GM23338 (cell line): ENCODE results near the gene FBXO17. TPM values are rescaled to one million over a fixed set of nuclear protein-coding genes. Genes with fewer than 3 reads are reported as not detected.

ENCODE experiments used
- ATAC-seq: fragments of 200-7000 bp; cut with Tn5 transposase; 3 replicates; pipeline ENCODE4 v1.9.1; 2020
- DNase-seq: peaks from one replicate; pipeline ENCODE4 v3.0.0-alpha.2; 2015; ENCODE audit warnings: low spot score
- H2AFZ ChIP-seq: fragments of 200-600 bp; sonication (generic); 2 replicates; pipeline ENCODE4 v1.8.0; 2016; ENCODE audit warnings: antibody characterized with exemption, mild to moderate bottlenecking, moderate library complexity
- H3F3A ChIP-seq: fragments of 200-600 bp; sonication (generic); replicated peaks from 2 replicates; pipeline ENCODE4 v1.8.0; 2017; ENCODE audit warnings: antibody characterized with exemption, mixed run types, low read depth
- H3K27ac ChIP-seq: fragments of 200-600 bp; sonication (generic); 2 replicates; pipeline ENCODE4 v1.6.1; 2016; ENCODE audit warnings: low read depth
- H3K27me3 ChIP-seq: fragments of 200-600 bp; sonication (generic); 2 replicates; pipeline ENCODE4 v1.8.0; 2016; ENCODE audit warnings: mild to moderate bottlenecking, mixed run types, moderate library complexity; ENCODE audit not compliant: insufficient read depth
- H3K36me3 ChIP-seq: fragments of 200-600 bp; sonication (generic); 2 replicates; pipeline ENCODE4 v1.8.0; 2016; ENCODE audit warnings: mild to moderate bottlenecking; ENCODE audit not compliant: insufficient read depth
- H3K4me1 ChIP-seq: fragments of 200-600 bp; sonication (generic); 2 replicates; pipeline ENCODE4 v1.8.0; 2016; ENCODE audit warnings: mild to moderate bottlenecking, moderate library complexity; ENCODE audit not compliant: insufficient read depth
- H3K4me2 ChIP-seq: fragments of 200-600 bp; sonication (generic); 2 replicates; pipeline ENCODE4 v1.7.1; 2017; ENCODE audit warnings: mixed run types
- H3K4me3 ChIP-seq: fragments of 200-600 bp; sonication (generic); 2 replicates; pipeline ENCODE4 v1.6.1; 2016; ENCODE audit warnings: mixed run types
- H3K79me2 ChIP-seq: fragments of 200-600 bp; sonication (generic); replicated peaks from 2 replicates; pipeline ENCODE4 v1.8.0; 2017; ENCODE audit warnings: mild to moderate bottlenecking; ENCODE audit not compliant: insufficient read depth
- H3K9me2 ChIP-seq: fragments of 200-600 bp; sonication (generic); 2 replicates; pipeline ENCODE4 v1.8.0; 2017; ENCODE audit not compliant: insufficient read depth
- H4K20me1 ChIP-seq: fragments of 200-600 bp; sonication (generic); replicated peaks from 2 replicates; pipeline ENCODE4 v1.8.0; 2017; ENCODE audit warnings: mild to moderate bottlenecking; ENCODE audit not compliant: insufficient read depth
- H3K27ac Mint-ChIP-seq: 2 replicates; pipeline ENCODE4 v1.8.0; 2020; ENCODE audit warnings: inconsistent platforms, mild to moderate bottlenecking, moderate library complexity, mixed read lengths
- H3K27me3 Mint-ChIP-seq: 3 replicates; pipeline ENCODE4 v1.8.0; 2022; ENCODE audit warnings: low read depth, mild to moderate bottlenecking, moderate library complexity, mixed read lengths, inconsistent platforms; ENCODE audit not compliant: insufficient read depth, poor library complexity
- H3K36me3 Mint-ChIP-seq: 3 replicates; pipeline ENCODE4 v1.8.0; 2021; ENCODE audit warnings: low read depth, mild to moderate bottlenecking, inconsistent platforms, moderate library complexity, mixed read lengths
- H3K4me1 Mint-ChIP-seq: 3 replicates; pipeline ENCODE4 v1.8.0; 2020; ENCODE audit warnings: mild to moderate bottlenecking, inconsistent platforms, mixed read lengths
- H3K4me3 Mint-ChIP-seq: 3 replicates; pipeline ENCODE4 v1.8.0; 2021; ENCODE audit warnings: moderate library complexity, mild to moderate bottlenecking, inconsistent platforms, mixed read lengths
- H3K9me3 Mint-ChIP-seq: 3 replicates; pipeline ENCODE4 v1.8.0; 2020; ENCODE audit warnings: moderate library complexity, mild to moderate bottlenecking, inconsistent platforms, mixed read lengths
- ETS1 ChIP-seq: IDR thresholded peaks from 2 replicates; pipeline ENCODE4 v1.6.1; 2016; ENCODE audit warnings: antibody characterized with exemption
- EZH2 ChIP-seq: fragments of 200-600 bp; sonication (generic); IDR thresholded peaks from one replicate; pipeline ENCODE4 v1.8.0; 2017; ENCODE audit warnings: antibody characterized with exemption, mild to moderate bottlenecking, low read depth; ENCODE audit not compliant: unreplicated experiment
- EZH2phosphoT487 ChIP-seq: fragments of 200-600 bp; sonication (generic); IDR thresholded peaks from one replicate; pipeline ENCODE4 v1.8.1; 2018; ENCODE audit warnings: antibody characterized with exemption; ENCODE audit not compliant: unreplicated experiment
- JUNB ChIP-seq: IDR thresholded peaks from one replicate; pipeline ENCODE4 v1.6.1; 2016; ENCODE audit warnings: antibody characterized with exemption; ENCODE audit not compliant: unreplicated experiment
- REST ChIP-seq: IDR thresholded peaks from one replicate; pipeline ENCODE4 v1.6.1; 2018; ENCODE audit warnings: antibody characterized with exemption; ENCODE audit not compliant: unreplicated experiment
- STAT1 ChIP-seq: IDR thresholded peaks from one replicate; pipeline ENCODE4 v1.6.1; 2016; ENCODE audit warnings: antibody characterized with exemption; ENCODE audit not compliant: unreplicated experiment
- ZNF114 ChIP-seq: fragments of 250-450 bp; sonication (Bioruptor Pico); IDR thresholded peaks from 2 replicates; pipeline ENCODE4 v1.5.0; 2020; ENCODE audit warnings: mild to moderate bottlenecking, moderate library complexity
- ZNF331 ChIP-seq: fragments of 250-450 bp; sonication (Bioruptor Pico); IDR thresholded peaks from 2 replicates; pipeline ENCODE4 v1.5.0; 2020; ENCODE audit warnings: low read depth, mild to moderate bottlenecking, moderate library complexity
- polyA plus RNA-seq: library from polyadenylated mRNA; unstranded; fragments of >200 nt; fragmentation: Nextera tagmentation; extraction: Ambion mirVana; gene quantifications from 2 replicates; pipeline ENCODE4 v1.2.1, GENCODE V29; 2016
- total RNA-seq: library from RNA; depleted of rRNA; stranded (reverse); fragments of >200 nt; shearing (Covaris generic); gene quantifications from 2 replicates; pipeline ENCODE4 v1.2.3, GENCODE V29; 2014

The FBXO17 gene
- total and polyA plus RNA-seq, 2 experiments from 2014 or later: 17.2 to 29.0 TPM

GRCh38 chr19:38977445-38978325 is 2.1 kb upstream of the FBXO17 start:
- no peak overlapping the region for H3K27ac Mint-ChIP-seq
- H3K27ac ChIP-seq: no peak overlapping the region
- no peak for ATAC-seq

More at GRCh38 chr19:38977445-38978325, 2.1 kb upstream of the FBXO17 start:
- Mint-ChIP-seq H3K36me3 (peaks cover 17% of the 10 kb centered on the region), H3K4me1 (peaks cover 11% of the 10 kb centered on the region), H3K9me3 (peaks cover 30% of the 10 kb centered on the region), H3K4me3 (no peak overlapping the region), H3K27me3 (peaks cover 13% of the 10 kb centered on the region)
- TF ChIP-seq ZNF331 (CRISPR knock-in tag): no peak
- no peak for TF ChIP-seq REST
- no peak for TF ChIP-seq JUNB
- TF ChIP-seq EZH2: no peak
- no peak for TF ChIP-seq ETS1
- TF ChIP-seq STAT1: no peak
- no peak for TF ChIP-seq ZNF114 (CRISPR knock-in tag)
- no peak for TF ChIP-seq EZH2phosphoT487
- Histone ChIP-seq H4K20me1 (no peaks in the 10 kb centered on the region), H3K9me2 (no peaks in the 10 kb centered on the region; the same call in 1 of the 2 replicates), H3K4me3 (no peak overlapping the region), H3K4me2 (no peak overlapping the region), H3K79me2 (peaks cover 7% of the 10 kb centered on the region), H2AFZ (no peak overlapping the region), H3K27me3 (no peaks in the 10 kb centered on the region), H3K36me3 (no peaks in the 10 kb centered on the region), H3F3A (0 out of 2 replicates have a peak, but pooled peaks cover 5% of the 10 kb centered on the region), H3K4me1 (peaks cover 9% of the 10 kb centered on the region)
- no peak for DNase-seq
